ENCODE data around the gene RNU5B-1. TPM values are rescaled to one million over a fixed set of nuclear protein-coding genes. Genes with fewer than 3 reads are reported as not detected.

RNU5B-1 gene
- total RNA-seq, 2 experiments from 2014 or later = not detected

DNA sequence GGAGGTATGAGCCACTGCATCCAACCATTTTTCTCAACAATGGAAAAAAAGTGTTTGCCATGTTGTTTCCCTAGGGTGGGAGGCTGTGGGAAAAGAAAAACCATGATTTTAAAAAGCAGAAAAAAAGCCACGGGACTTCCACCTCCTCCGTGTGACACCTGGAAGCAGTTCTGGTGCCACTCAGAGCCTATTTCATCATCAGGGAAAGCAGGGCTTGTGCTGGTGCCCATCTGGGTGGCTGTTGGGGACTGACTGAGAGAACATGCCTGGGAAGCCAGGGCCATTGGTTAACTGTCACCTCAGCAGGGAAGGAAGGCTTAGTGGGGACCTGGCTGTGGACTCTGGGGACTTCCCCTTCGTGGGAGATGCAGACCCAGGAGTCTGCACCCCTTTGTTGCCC, 7.3 kb downstream of the RNU5B-1 start:
- Mint-ChIP-seq H3K4me1 (ENCODE audit: low read depth) (no peaks in the 10 kb centered on the region), H3K27ac (no peak overlapping the region), H3K27me3 (no peaks in the 10 kb centered on the region), H3K36me3 (no peaks in the 10 kb centered on the region), H3K4me3 (no peak overlapping the region), H3K9me3 (no peaks in the 10 kb centered on the region)
- POLR2A ChIA-PET = no interaction called here
- CTCF ChIA-PET = no interaction called here
- intact Hi-C loops (cut with micrococcal nuclease) = no loop called here
- DNase-seq = no peak

GRCh38 chr15:65312400-65312916, 8.0 kb downstream of the RNU5B-1 start:
- ChIA-PET POLR2A (interaction anchor here (0.9 kb wide), 1 partner anchor 8 kb away, joined by 3 read pairs; the partner anchor contains the start of gene RNU5B-1), CTCF (no interaction called here)
- DNase-seq = no peak
- H3K4me1 Mint-ChIP-seq (ENCODE audit: low read depth) = no peaks in the 10 kb centered on the region
- H3K27me3 Mint-ChIP-seq = no peaks in the 10 kb centered on the region
- H3K36me3 Mint-ChIP-seq = no peaks in the 10 kb centered on the region
- no peak overlapping the region for H3K4me3 Mint-ChIP-seq
- no peak overlapping the region for H3K27ac Mint-ChIP-seq
- intact Hi-C loops (cut with micrococcal nuclease) = no loop called here
- no peaks in the 10 kb centered on the region for H3K9me3 Mint-ChIP-seq

- intact Hi-C loops (cut with micrococcal nuclease) = loop anchor here (1.0 kb wide), 2 partner anchors 66 to 81 kb away; no protein-coding TSS in a partner anchor
- H3K9me3 Mint-ChIP-seq = no peaks in the 10 kb centered on the region
- H3K4me3 Mint-ChIP-seq = no peak overlapping the region
- no peaks in the 10 kb centered on the region for H3K4me1 Mint-ChIP-seq (ENCODE audit: low read depth)
- no peaks in the 10 kb centered on the region for H3K36me3 Mint-ChIP-seq
- CTCF ChIA-PET = interaction anchor here (0.7 to 11.4 kb wide), 20 partner anchors 9 to 973 kb away, joined by 3 to 186 read pairs (median 4); partner anchors contain the start of genes PARP16 and RNU5B-1
- peak; percentile 88 for DNase-seq
- POLR2A ChIA-PET = interaction anchor here (0.6 to 1.8 kb wide), 3 partner anchors 13 to 180 kb away, joined by 3 to 8 read pairs (median 4); partner anchors contain the start of gene RNU5B-1
- no peak overlapping the region for H3K27ac Mint-ChIP-seq
- peaks cover 2% of the 10 kb centered on the region for H3K27me3 Mint-ChIP-seq
These were observed 14.4 kb downstream of the RNU5B-1 start for GRCh38 chr15:65318870-65319356.

DNA sequence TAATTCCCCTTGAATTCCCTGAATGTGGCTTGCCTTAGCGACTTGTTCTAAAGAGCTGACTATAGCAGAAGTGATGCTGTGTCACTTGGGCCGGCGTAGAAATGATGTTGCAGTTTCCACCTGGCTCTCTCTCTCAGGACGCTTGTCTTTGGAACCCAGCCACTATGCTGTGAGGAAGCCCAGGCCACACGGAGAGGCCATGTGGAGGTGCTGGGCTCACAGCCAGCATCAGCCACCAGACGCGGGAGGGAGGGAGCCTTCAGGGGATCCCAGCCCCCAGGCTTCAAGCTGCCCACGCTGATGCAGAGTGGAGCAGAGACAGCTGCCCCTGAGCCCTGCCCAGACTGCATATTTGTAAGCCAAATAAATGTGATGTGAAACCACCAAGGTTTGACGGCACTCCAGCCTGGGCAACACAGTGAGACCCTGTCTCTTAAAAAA, 18.6 kb downstream of the RNU5B-1 start:
- ChIA-PET POLR2A (no interaction called here), CTCF (interaction anchor here (6.2 to 11.4 kb wide), 2 partner anchors 64 to 77 kb away, joined by 50 to 186 read pairs; no protein-coding TSS in a partner anchor)
- Mint-ChIP-seq H3K27me3 (peaks cover 4% of the 10 kb centered on the region), H3K4me1 (ENCODE audit: low read depth) (no peaks in the 10 kb centered on the region), H3K36me3 (no peaks in the 10 kb centered on the region), H3K9me3 (no peaks in the 10 kb centered on the region), H3K4me3 (no peak overlapping the region), H3K27ac (no peak overlapping the region)
- DNase-seq = no peak
- intact Hi-C loops (cut with micrococcal nuclease) = no loop called here

- Mint-ChIP-seq H3K27ac (no peak overlapping the region), H3K36me3 (no peaks in the 10 kb centered on the region), H3K27me3 (peaks cover 7% of the 10 kb centered on the region), H3K4me3 (no peak overlapping the region), H3K4me1 (ENCODE audit: low read depth) (no peaks in the 10 kb centered on the region), H3K9me3 (no peaks in the 10 kb centered on the region)
- POLR2A ChIA-PET = interaction anchor here (1.1 kb wide), 1 partner anchor 21 kb away, joined by 3 read pairs; the partner anchor contains the start of gene RNU5B-1
- intact Hi-C loops (cut with micrococcal nuclease) = no loop called here
- DNase-seq = no peak
- CTCF ChIA-PET = interaction anchor here (0.9 to 3.6 kb wide), 2 partner anchors 12 to 59 kb away, joined by 3 to 14 read pairs; no protein-coding TSS in a partner anchor
These were observed 21.6 kb downstream of the RNU5B-1 start for GRCh38 chr15:65326117-65326526.

- no peak overlapping the region for H3K27ac Mint-ChIP-seq
- DNase-seq = no peak
- H3K4me3 Mint-ChIP-seq = no peak overlapping the region
- intact Hi-C loops (cut with micrococcal nuclease) = no loop called here
- POLR2A ChIA-PET = no interaction called here
- peaks cover 9% of the 10 kb centered on the region for H3K27me3 Mint-ChIP-seq
- H3K9me3 Mint-ChIP-seq = no peaks in the 10 kb centered on the region
- CTCF ChIA-PET = interaction anchor here (1.5 to 3.6 kb wide), 2 partner anchors 8 to 59 kb away, joined by 4 to 14 read pairs; no protein-coding TSS in a partner anchor
- no peaks in the 10 kb centered on the region for H3K36me3 Mint-ChIP-seq
- H3K4me1 Mint-ChIP-seq (ENCODE audit: low read depth) = no peaks in the 10 kb centered on the region
These were observed 22.3 kb downstream of the RNU5B-1 start for GRCh38 chr15:65326818-65327217.

GRCh38 chr15:65327651-65328393, 23.3 kb downstream of the RNU5B-1 start:
- Mint-ChIP-seq H3K9me3 (no peaks in the 10 kb centered on the region), H3K4me3 (no peak overlapping the region), H3K4me1 (ENCODE audit: low read depth) (no peaks in the 10 kb centered on the region), H3K36me3 (no peaks in the 10 kb centered on the region), H3K27me3 (peaks cover 7% of the 10 kb centered on the region), H3K27ac (no peak overlapping the region)
- intact Hi-C loops (cut with micrococcal nuclease) = no loop called here
- DNase-seq = no peak
- ChIA-PET CTCF (interaction anchor here (1.5 to 3.6 kb wide), 2 partner anchors 9 to 58 kb away, joined by 4 to 14 read pairs; no protein-coding TSS in a partner anchor), POLR2A (no interaction called here)

DNA sequence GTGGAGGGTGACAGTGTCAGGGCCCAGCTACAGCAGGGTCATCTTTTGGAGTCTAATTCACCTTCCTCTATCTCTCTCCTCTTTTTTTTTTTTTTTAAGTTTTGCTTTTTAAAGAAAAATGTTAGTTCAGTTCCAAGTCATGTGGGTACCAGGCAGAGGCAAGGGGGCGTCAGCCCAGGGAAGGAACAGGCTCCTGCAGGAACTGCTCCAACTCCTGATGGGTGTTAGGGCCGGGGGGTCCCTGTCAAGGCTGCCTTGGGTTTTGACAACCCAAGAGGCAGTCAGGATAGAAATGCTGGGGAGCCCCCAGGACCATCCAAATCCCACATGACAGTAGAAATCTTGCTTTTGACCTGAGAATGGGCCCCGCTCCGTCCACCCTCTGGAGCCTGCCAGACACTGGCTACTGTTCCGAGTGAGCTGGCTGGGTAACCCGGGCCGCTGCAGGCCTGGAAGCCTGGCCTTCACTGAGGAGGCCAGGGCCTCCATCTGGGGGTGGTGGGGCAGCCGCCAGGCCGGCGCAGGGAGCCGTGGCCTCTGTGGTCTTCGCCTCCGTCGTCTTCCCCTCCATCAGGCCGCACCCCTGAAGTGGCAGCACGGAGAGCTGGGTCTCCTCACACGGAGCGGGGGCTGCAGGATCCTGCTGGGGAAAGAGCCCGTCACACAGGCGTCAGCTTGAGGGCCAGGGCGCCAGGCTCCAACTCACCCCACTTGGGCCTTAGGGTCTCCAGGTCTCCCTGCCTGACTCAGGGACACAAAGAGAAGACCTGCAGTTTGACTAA, 24.2 kb downstream of the RNU5B-1 start:
- H3K36me3 Mint-ChIP-seq = no peaks in the 10 kb centered on the region
- H3K27ac Mint-ChIP-seq = no peak overlapping the region
- POLR2A ChIA-PET = no interaction called here
- no peak for DNase-seq
- no peaks in the 10 kb centered on the region for H3K4me1 Mint-ChIP-seq (ENCODE audit: low read depth)
- CTCF ChIA-PET = interaction anchor here (1.0 to 3.6 kb wide), 2 partner anchors 10 to 57 kb away, joined by 5 to 14 read pairs; no protein-coding TSS in a partner anchor
- peaks cover 7% of the 10 kb centered on the region for H3K27me3 Mint-ChIP-seq
- H3K9me3 Mint-ChIP-seq = no peaks in the 10 kb centered on the region
- intact Hi-C loops (cut with micrococcal nuclease) = no loop called here
- no peak overlapping the region for H3K4me3 Mint-ChIP-seq

- Mint-ChIP-seq H3K4me3 (no peak overlapping the region), H3K9me3 (no peaks in the 10 kb centered on the region), H3K4me1 (ENCODE audit: low read depth) (no peaks in the 10 kb centered on the region), H3K27ac (no peak overlapping the region), H3K36me3 (no peaks in the 10 kb centered on the region), H3K27me3 (peaks cover 7% of the 10 kb centered on the region)
- ChIA-PET POLR2A (no interaction called here), CTCF (interaction anchor here (1.0 kb wide), 2 partner anchors 11 to 55 kb away, joined by 5 read pairs; no protein-coding TSS in a partner anchor)
- intact Hi-C loops (cut with micrococcal nuclease) = no loop called here
- DNase-seq = no peak
These were observed 25.0 kb downstream of the RNU5B-1 start for GRCh38 chr15:65329288-65329983.

DNA sequence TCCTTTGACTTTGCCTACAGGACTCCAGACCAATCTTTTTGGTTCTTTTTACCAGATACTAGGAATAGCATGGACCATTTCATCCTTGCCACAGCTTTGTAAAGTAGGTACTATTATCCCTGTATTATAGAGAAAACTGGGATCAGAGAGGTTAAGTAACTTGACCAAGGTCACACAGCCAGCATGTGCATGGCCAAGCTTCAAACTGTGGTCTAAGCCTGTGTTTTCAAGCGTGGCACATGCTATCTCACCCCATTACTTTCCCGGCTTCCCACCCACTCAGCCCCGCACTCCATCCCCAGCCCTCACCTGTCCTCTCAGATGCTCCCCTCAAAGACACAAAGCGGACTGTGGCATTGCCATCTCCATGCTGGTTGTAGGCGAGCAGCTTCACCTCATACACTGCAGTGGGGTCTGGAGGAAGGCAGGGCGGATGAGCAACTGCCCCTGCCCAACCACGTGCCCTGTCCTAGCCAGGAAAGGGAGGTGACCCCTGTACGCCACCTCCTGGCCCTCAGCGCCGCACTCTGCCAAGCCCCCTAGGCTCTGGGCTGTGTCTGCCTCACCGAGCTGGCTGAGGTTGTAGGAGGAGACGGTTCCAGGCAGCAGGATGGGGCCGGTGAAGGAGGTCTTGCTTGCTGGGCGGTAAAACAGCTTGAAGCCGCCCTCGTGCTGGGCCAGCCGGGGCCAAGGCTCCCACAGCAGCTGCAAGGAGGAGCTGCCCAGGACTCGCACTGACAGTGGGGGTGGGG, 25.7 kb downstream of the RNU5B-1 start:
- Mint-ChIP-seq H3K4me1 (ENCODE audit: low read depth) (no peaks in the 10 kb centered on the region), H3K9me3 (no peaks in the 10 kb centered on the region), H3K4me3 (no peak overlapping the region), H3K36me3 (no peaks in the 10 kb centered on the region), H3K27me3 (peaks cover 7% of the 10 kb centered on the region), H3K27ac (no peak overlapping the region)
- intact Hi-C loops (cut with micrococcal nuclease) = no loop called here
- ChIA-PET POLR2A (no interaction called here), CTCF (interaction anchor here (1.0 kb wide), 1 partner anchor 55 kb away, joined by 5 read pairs; no protein-coding TSS in a partner anchor)
- DNase-seq = no peak
